Astrocyte of the spinal cord (primary cell): Measurements from ENCODE around the gene UBAC2.
"Not testable (repeated sequence)": the region's sequence is repeated elsewhere in the genome, so short reads cannot be mapped to it uniquely, and the experiment has no call there.

Experiments
- DNase-seq: peaks from one replicate; pipeline ENCODE4 v3.0.0; 2011; ENCODE audit warnings: low read depth, low spot score
- H3K4me3 ChIP-seq: 2 replicates; pipeline ENCODE4 v1.5.1; 2011; ENCODE audit warnings: low read depth, mild to moderate bottlenecking, low read length, moderate library complexity
- in situ Hi-C: cut with HindIII; loops from 2 replicates; pipeline ENCODE4 v1.10.0; 2017; ENCODE audit warnings: low sequenced_read_pairs
- TF ChIP-seq, protein P1 (sequence below): IDR thresholded peaks from 2 replicates; pipeline ENCODE4 v1.5.1; 2012; ENCODE audit warnings: low read depth, mild to moderate bottlenecking, low read length, inconsistent platforms

The UBAC2 gene

DNA sequence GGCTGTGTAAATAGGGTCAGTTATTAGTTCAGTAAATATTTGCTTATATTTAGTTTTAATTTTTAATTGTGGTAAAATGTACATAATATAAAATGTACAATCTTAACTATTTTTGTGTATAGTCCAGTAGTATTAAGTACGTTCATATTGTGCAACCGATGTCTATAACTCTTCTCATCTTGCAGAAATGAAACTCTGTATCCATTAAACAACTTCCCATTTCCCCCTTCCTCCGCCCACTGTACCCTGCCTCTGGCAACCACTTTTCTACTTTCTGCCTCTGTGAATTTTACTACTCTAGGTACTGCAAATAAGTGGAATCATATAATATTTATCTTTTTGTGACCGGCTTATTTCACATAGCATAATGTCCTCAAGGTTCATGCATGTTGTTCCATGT, 24.4 kb downstream of the UBAC2 start:
- in situ Hi-C loops = no loop called here
- no peak for DNase-seq
- H3K4me3 ChIP-seq = no peak overlapping the region
- TF ChIP-seq, protein P1, sequence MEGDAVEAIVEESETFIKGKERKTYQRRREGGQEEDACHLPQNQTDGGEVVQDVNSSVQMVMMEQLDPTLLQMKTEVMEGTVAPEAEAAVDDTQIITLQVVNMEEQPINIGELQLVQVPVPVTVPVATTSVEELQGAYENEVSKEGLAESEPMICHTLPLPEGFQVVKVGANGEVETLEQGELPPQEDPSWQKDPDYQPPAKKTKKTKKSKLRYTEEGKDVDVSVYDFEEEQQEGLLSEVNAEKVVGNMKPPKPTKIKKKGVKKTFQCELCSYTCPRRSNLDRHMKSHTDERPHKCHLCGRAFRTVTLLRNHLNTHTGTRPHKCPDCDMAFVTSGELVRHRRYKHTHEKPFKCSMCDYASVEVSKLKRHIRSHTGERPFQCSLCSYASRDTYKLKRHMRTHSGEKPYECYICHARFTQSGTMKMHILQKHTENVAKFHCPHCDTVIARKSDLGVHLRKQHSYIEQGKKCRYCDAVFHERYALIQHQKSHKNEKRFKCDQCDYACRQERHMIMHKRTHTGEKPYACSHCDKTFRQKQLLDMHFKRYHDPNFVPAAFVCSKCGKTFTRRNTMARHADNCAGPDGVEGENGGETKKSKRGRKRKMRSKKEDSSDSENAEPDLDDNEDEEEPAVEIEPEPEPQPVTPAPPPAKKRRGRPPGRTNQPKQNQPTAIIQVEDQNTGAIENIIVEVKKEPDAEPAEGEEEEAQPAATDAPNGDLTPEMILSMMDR = no peak

DNA sequence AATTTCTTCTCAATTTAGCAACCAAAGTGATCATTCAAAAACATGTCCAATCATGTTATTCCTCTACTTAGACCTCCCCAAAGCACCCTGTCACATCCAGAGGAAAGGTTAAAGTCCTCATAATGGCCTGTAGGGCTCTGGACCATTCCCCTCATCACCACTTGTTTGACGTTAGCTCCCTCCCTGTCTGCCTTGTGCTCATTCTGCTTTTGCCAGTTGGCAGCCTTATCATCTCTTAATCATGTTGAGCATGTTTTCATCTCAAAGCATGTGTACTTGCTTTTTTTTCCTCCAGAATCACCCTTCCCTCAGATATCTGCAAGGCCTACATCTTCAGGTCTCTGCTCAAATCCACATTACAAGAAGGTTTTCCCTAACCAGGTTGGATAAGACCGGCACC, 25.9 kb downstream of the UBAC2 start:
- TF ChIP-seq, protein P1 = no peak
- in situ Hi-C loops = no loop called here
- DNase-seq = no peak
- no peak overlapping the region for H3K4me3 ChIP-seq

DNA sequence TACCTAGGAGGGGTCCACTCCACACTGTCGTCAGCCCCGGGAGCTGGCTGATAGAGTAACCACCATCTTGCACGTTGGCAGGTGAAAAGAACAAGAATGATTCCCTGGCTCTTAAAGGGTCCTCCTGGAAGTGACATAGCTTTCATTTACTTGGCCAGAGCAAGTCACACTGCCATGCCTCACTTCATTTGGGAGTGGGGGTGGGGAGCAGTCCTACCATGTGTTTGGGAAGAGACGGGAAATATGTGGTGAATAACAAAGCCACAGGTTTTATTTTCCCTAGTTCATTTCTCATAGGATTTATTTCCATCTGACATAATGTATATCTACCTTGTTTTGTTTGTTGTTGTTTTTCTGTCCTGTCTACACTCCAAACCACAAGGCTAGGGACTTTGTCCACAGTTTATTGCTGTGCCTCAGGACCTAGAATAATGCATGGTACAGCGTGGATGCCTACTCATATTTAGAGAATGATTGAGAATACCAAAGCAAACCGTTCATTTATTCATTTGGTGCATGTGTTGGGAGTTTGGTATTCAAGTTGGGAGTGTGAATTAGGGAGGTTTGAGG, 26.8 kb downstream of the UBAC2 start:
- DNase-seq = no peak
- no peak overlapping the region for H3K4me3 ChIP-seq
- TF ChIP-seq, protein P1 = no peak
- in situ Hi-C loops = no loop called here

DNA sequence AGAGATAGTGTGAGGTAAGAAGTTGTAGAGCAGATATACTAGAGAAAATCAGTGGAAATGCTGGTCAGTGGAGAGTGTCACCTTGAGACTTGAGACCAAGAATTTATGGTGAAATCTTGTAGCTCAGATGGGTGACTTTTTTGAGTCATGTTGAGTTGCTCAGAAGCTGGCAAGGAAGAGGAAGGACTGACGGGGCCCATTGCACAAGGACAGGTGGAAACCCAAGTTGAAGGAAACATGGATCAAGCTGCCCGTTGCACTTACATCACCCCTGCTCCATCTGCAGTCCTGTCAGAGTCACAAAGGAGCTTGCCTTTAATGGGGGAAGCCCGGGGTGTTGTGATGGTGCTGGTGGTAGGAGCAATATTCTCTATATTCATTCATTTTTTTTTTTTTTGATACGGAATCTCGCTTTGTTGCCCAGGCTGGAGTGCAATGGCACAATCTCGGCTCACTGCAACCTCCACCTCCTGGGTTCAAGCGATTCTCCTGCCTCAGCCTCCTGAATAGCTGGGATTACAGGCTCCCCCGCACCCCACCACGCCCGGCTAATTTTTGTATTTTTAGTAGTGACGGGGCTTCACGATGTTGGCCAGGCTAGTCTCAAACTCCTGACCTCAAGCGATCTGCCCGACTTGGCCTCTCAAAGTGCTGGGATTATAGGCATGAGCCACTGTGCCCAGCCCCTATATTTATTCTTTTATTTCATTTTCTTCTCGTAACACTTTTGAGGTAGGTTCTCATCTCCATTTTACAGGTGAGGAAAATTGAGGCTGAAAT, 27.4 kb downstream of the UBAC2 start:
- H3K4me3 ChIP-seq = no peak overlapping the region
- TF ChIP-seq, protein P1 = no peak
- in situ Hi-C loops = no loop called here
- no peak for DNase-seq

DNA sequence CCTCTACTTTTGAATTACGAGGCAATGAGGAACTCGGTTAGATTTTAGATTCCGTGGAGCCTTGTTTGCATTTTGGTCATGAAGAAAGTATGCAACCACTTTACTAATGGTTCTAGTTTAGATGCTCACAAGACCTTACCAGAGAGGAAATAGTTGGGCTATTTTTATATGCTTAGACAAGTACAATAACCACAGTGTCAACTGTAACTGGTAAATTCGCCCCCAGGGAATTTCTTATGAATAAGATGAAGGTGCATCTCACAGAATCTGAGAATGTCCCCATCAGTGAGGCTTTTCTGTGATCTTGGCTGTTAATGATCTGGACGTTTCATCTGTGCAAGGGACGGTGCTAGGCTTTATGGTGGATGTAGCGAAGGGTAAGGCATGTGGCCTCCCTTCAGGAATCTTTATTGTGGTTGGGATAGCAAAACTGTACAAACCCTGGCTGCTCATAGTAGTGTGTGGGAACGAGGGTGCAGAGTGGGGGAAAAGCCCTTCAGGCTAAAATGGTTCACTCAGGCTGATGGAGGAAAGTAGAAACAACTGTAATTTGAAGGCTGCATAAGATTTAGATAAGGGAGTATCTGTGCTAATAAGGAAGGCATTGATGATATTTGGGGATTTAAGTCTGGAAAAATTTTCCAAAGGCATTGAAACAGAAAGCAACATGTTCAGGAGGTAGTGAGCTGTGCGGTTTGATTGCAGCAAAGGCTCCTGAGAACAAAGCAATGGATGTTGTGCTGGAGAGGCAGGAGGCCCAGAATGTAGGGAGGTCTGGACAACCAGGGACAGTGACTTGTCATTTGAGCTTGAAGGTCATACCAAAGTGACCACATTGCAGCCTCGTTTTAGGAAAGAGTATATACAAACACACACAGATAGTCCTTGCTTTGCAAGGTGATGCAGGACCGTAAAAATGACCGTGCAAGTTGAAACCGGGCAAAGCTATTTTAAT, 28.4 kb downstream of the UBAC2 start:
- DNase-seq = peak; percentile 90
- in situ Hi-C loops = no loop called here
- no peak overlapping the region for H3K4me3 ChIP-seq
- TF ChIP-seq, protein P1 = no peak

DNA sequence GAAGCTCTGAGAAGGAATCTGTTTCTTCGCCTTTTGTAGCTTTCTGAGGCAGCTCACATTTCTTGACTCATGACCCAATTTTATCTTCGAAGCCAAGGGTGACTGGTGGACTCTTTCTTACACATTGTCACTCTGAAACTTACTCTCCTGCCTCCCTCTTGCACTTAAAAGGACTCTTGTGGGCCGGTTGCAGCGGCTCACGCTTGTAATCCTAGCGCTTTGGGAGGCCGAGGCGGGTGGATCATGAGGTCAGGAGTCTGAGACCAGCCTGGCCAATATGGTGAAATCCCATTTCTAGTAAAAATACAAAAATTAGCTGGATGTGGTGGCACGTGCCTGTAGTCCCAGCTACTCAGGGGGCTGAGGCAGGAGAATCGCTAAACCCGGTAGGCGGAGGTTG, 29.9 kb downstream of the UBAC2 start:
- DNase-seq, in situ Hi-C loops, H3K4me3 ChIP-seq: not testable (repeated sequence)
